CD4-positive, CD25-positive, alpha-beta regulatory T cell (primary cell): ENCODE measurements around the gene OR2V2. TPM values are rescaled to one million over a fixed set of nuclear protein-coding genes. Genes with fewer than 3 reads are reported as not detected.
"Not testable (repeated sequence)": the region's sequence is repeated elsewhere in the genome, so short reads cannot be mapped to it uniquely, and the experiment has no call there.

Source experiments
- ATAC-seq, 2 donors: fragments of 150-1000 bp; cut with Tn5 transposase; one replicate each; pipeline ENCODE4 v1.10.0; 2021; ENCODE audit warnings: low read depth in 2 of 2, moderate number of reproducible peaks in 2 of 2, moderate library complexity in 1 of 2
- DNase-seq, 3 donors: peaks; one replicate each; pipeline versions ENCODE4 v3.0.0 to v3.0.0-alpha.2; 2012 to 2022; ENCODE audit warnings: mixed read lengths in 1 of 3
- H3K27ac ChIP-seq: one replicate; pipeline ENCODE4 v1.7.0; 2013; ENCODE audit warnings: mild to moderate bottlenecking, low read length; ENCODE audit not compliant: insufficient read depth, poor library complexity, severe bottlenecking
- H3K27me3 ChIP-seq: one replicate; pipeline ENCODE4 v1.7.0; 2013; ENCODE audit warnings: low read length; ENCODE audit not compliant: control insufficient read depth, insufficient read depth
- H3K36me3 ChIP-seq: one replicate; pipeline ENCODE4 v1.7.0; 2013; ENCODE audit warnings: mild to moderate bottlenecking, low read length, moderate library complexity; ENCODE audit not compliant: control insufficient read depth, insufficient read depth
- H3K4me1 ChIP-seq: 2 replicates; pipeline ENCODE4 v1.7.0; 2013; ENCODE audit warnings: mild to moderate bottlenecking, low read length; ENCODE audit not compliant: insufficient read depth, control insufficient read depth, poor library complexity, severe bottlenecking
- H3K4me3 ChIP-seq: one replicate; pipeline ENCODE4 v1.7.0; 2013; ENCODE audit warnings: low read depth, mild to moderate bottlenecking, low read length, moderate library complexity
- H3K9me3 ChIP-seq, 2 experiments: 1 replicate in 1 of 2; 2 replicates in 1 of 2; pipeline ENCODE4 v1.7.0; 2013; ENCODE audit warnings: low read length in 2 of 2, mild to moderate bottlenecking in 1 of 2, moderate library complexity in 1 of 2; ENCODE audit not compliant: control insufficient read depth in 2 of 2
- H3K27ac Mint-ChIP-seq, 3 donors: one replicate each; pipeline ENCODE4 v1.8.0; 2020 to 2022; ENCODE audit warnings: mild to moderate bottlenecking in 3 of 3, mixed read lengths in 3 of 3, moderate library complexity in 2 of 3
- H3K27me3 Mint-ChIP-seq: one replicate; pipeline ENCODE4 v1.8.0; 2022; ENCODE audit warnings: mild to moderate bottlenecking, mixed read lengths
- H3K36me3 Mint-ChIP-seq: one replicate; pipeline ENCODE4 v1.8.0; 2020; ENCODE audit warnings: mixed read lengths
- H3K4me1 Mint-ChIP-seq, 4 donors: one replicate each; pipeline ENCODE4 v1.8.0; 2020 to 2022; ENCODE audit warnings: mixed read lengths in 4 of 4, mild to moderate bottlenecking in 1 of 4
- H3K4me3 Mint-ChIP-seq, 4 donors: one replicate each; pipeline ENCODE4 v1.8.0; 2020 to 2022; ENCODE audit warnings: mild to moderate bottlenecking in 4 of 4, mixed read lengths in 4 of 4, moderate library complexity in 3 of 4
- H3K9me3 Mint-ChIP-seq, 7 donors: one replicate each; pipeline ENCODE4 v1.8.0; 2020 to 2022; ENCODE audit warnings: mixed read lengths in 7 of 7, mild to moderate bottlenecking in 3 of 7, moderate library complexity in 2 of 7
- polyA plus RNA-seq, 4 donors: library from polyadenylated mRNA; unstranded; fragments of 300-500 nt; fragmentation: Illumina TruSeq; gene quantifications; one replicate each; pipeline ENCODE4 v1.2.3, GENCODE V29; 2021
- total RNA-seq: library from RNA; stranded (reverse); gene quantifications from one replicate; pipeline ENCODE4 v1.2.3, GENCODE V29; 2022

OR2V2 gene
- total and polyA plus RNA-seq, 5 donors from 2014 or later, result not detected

GRCh38 chr5:181176254-181176952 is 29.0 kb downstream of the OR2V2 start:
- peaks cover 9 to 13% (median 11%) of the 10 kb centered on the region in 4 donors for H3K4me1 Mint-ChIP-seq
- DNase-seq (peak in 1 of 3 donors; percentile 46), ATAC-seq (no peak)
- Histone ChIP-seq H3K9me3 (no peaks in the 10 kb centered on the region), H3K4me1 (peaks cover 6% of the 10 kb centered on the region), H3K27me3 (peaks cover 12% of the 10 kb centered on the region), H3K27ac (no peak overlapping the region), H3K36me3 (no peaks in the 10 kb centered on the region), H3K4me3 (no peak overlapping the region)
- H3K36me3 Mint-ChIP-seq, result no peaks in the 10 kb centered on the region
- H3K9me3 Mint-ChIP-seq, result peaks cover 0 to 3% (median 0%) of the 10 kb centered on the region in 7 donors
- H3K4me3 Mint-ChIP-seq, result no peak overlapping the region
- no peak overlapping the region for H3K27ac Mint-ChIP-seq
- H3K27me3 Mint-ChIP-seq, result peaks cover 51% of the 10 kb centered on the region

- DNase-seq, H3K36me3 Mint-ChIP-seq, H3K27ac ChIP-seq, H3K36me3 ChIP-seq, H3K4me3 Mint-ChIP-seq, H3K27ac Mint-ChIP-seq, H3K9me3 ChIP-seq, H3K9me3 Mint-ChIP-seq, H3K4me3 ChIP-seq, H3K27me3 ChIP-seq, ATAC-seq: not testable (repeated sequence)
- H3K4me1 Mint-ChIP-seq, result peaks cover 13 to 19% (median 14%) of the 10 kb centered on the region in 4 donors
- H3K4me1 ChIP-seq, result peaks cover 12% of the 10 kb centered on the region
- peaks cover 50% of the 10 kb centered on the region for H3K27me3 Mint-ChIP-seq
Observed at GRCh38 chr5:181177559-181177958, 30.2 kb downstream of the OR2V2 start.

- DNase-seq (peak; percentile 48 to 76 (median 73)), ATAC-seq (peak; percentile 76 to 78)
- H3K4me1 Mint-ChIP-seq, result peaks cover 8 to 38% (median 23%) of the 10 kb centered on the region in 4 donors
- H3K36me3 Mint-ChIP-seq, result no peaks in the 10 kb centered on the region
- no peaks in the 10 kb centered on the region for H3K36me3 ChIP-seq
- no peak overlapping the region for H3K27ac ChIP-seq
- H3K4me1 ChIP-seq, result peaks cover 20% of the 10 kb centered on the region
- H3K27me3 ChIP-seq, result no peaks in the 10 kb centered on the region
- H3K4me3 ChIP-seq, result no peak overlapping the region
- H3K9me3 Mint-ChIP-seq, result peaks cover 0 to under 1% (median 0%) of the 10 kb centered on the region in 7 donors
- no peaks in the 10 kb centered on the region for H3K9me3 ChIP-seq
- H3K27me3 Mint-ChIP-seq, result peaks cover 24% of the 10 kb centered on the region
- H3K4me3 Mint-ChIP-seq, result peak overlapping the region; percentile 59 to 93 (median 86)
- H3K27ac Mint-ChIP-seq, result peak overlapping the region; percentile 9 to 87 (median 73)
Observed at GRCh38 chr5:181181650-181182565, 34.5 kb downstream of the OR2V2 start.

- peaks cover 20% of the 10 kb centered on the region for H3K4me1 ChIP-seq
- DNase-seq, result no peak
- peaks cover 8 to 40% (median 25%) of the 10 kb centered on the region in 4 donors for H3K4me1 Mint-ChIP-seq
- peak overlapping the region; percentile 9 to 87 (median 73) for H3K27ac Mint-ChIP-seq
- H3K4me3 Mint-ChIP-seq, result peak overlapping the region in 3 of 4 donors; percentile 85 to 93 (median 88)
- H3K36me3 ChIP-seq, result no peaks in the 10 kb centered on the region
- H3K9me3 ChIP-seq, result no peaks in the 10 kb centered on the region
- no peak for ATAC-seq
- peaks cover 21% of the 10 kb centered on the region for H3K27me3 Mint-ChIP-seq
- H3K4me3 ChIP-seq, result no peak overlapping the region
- peaks cover 0 to 2% (median 0%) of the 10 kb centered on the region in 7 donors for H3K9me3 Mint-ChIP-seq
- H3K27me3 ChIP-seq, result no peaks in the 10 kb centered on the region
- H3K27ac ChIP-seq, result no peak overlapping the region
- no peaks in the 10 kb centered on the region for H3K36me3 Mint-ChIP-seq
Observed at GRCh38 chr5:181182651-181183050, 35.3 kb downstream of the OR2V2 start.

- Histone ChIP-seq H3K27me3 (no peaks in the 10 kb centered on the region), H3K27ac (no peak overlapping the region), H3K9me3 (no peaks in the 10 kb centered on the region), H3K4me3 (no peak overlapping the region), H3K4me1 (peaks cover 23% of the 10 kb centered on the region), H3K36me3 (no peaks in the 10 kb centered on the region)
- Mint-ChIP-seq H3K27ac (peak overlapping the region in 2 of 3 donors; percentile 78 to 92), H3K4me3 (peak overlapping the region; percentile 92 to 95 (median 93)), H3K36me3 (peaks cover 8% of the 10 kb centered on the region), H3K27me3 (peaks cover 42% of the 10 kb centered on the region), H3K4me1 (peaks cover 16 to 57% (median 39%) of the 10 kb centered on the region in 4 donors), H3K9me3 (peaks cover 3 to 9% (median 6%) of the 10 kb centered on the region in 7 donors)
- ATAC-seq, result no peak
- DNase-seq, result no peak
Observed at GRCh38 chr5:181184845-181185216, 37.4 kb downstream of the OR2V2 start.

GRCh38 chr5:181185560-181185959 is 38.2 kb downstream of the OR2V2 start:
- peaks cover 3 to 9% (median 6%) of the 10 kb centered on the region in 7 donors for H3K9me3 Mint-ChIP-seq
- peak overlapping the region; percentile 56 to 69 (median 59) for H3K27ac Mint-ChIP-seq
- ATAC-seq (no peak), DNase-seq (no peak)
- H3K36me3 Mint-ChIP-seq, result peaks cover 8% of the 10 kb centered on the region
- peaks cover 45% of the 10 kb centered on the region for H3K27me3 Mint-ChIP-seq
- H3K4me3 ChIP-seq, result no peak overlapping the region
- H3K4me3 Mint-ChIP-seq, result peak overlapping the region; percentile 25 to 100 (median 58)
- no peaks in the 10 kb centered on the region for H3K9me3 ChIP-seq
- H3K36me3 ChIP-seq, result no peaks in the 10 kb centered on the region
- no peak overlapping the region for H3K27ac ChIP-seq
- H3K27me3 ChIP-seq, result no peaks in the 10 kb centered on the region
- peaks cover 28% of the 10 kb centered on the region for H3K4me1 ChIP-seq
- H3K4me1 Mint-ChIP-seq, result peaks cover 16 to 58% (median 39%) of the 10 kb centered on the region in 4 donors

- Histone ChIP-seq H3K27me3 (no peaks in the 10 kb centered on the region), H3K4me3 (no peak overlapping the region), H3K4me1 (peaks cover 32% of the 10 kb centered on the region), H3K27ac (no peak overlapping the region), H3K36me3 (no peaks in the 10 kb centered on the region), H3K9me3 (no peaks in the 10 kb centered on the region)
- ATAC-seq, result no peak
- peak overlapping the region; percentile 56 to 69 (median 59) for H3K27ac Mint-ChIP-seq
- H3K4me1 Mint-ChIP-seq, result peaks cover 16 to 59% (median 39%) of the 10 kb centered on the region in 4 donors
- peak overlapping the region; percentile 18 to 100 (median 69) for H3K4me3 Mint-ChIP-seq
- H3K9me3 Mint-ChIP-seq, result peaks cover 3 to 9% (median 6%) of the 10 kb centered on the region in 7 donors
- no peak for DNase-seq
- H3K36me3 Mint-ChIP-seq, result peaks cover 9% of the 10 kb centered on the region
- peaks cover 47% of the 10 kb centered on the region for H3K27me3 Mint-ChIP-seq
Observed at GRCh38 chr5:181186022-181186421, 38.6 kb downstream of the OR2V2 start.
